ENCODE measurements around the gene NAALADL2.

Gene NAALADL2

DNA sequence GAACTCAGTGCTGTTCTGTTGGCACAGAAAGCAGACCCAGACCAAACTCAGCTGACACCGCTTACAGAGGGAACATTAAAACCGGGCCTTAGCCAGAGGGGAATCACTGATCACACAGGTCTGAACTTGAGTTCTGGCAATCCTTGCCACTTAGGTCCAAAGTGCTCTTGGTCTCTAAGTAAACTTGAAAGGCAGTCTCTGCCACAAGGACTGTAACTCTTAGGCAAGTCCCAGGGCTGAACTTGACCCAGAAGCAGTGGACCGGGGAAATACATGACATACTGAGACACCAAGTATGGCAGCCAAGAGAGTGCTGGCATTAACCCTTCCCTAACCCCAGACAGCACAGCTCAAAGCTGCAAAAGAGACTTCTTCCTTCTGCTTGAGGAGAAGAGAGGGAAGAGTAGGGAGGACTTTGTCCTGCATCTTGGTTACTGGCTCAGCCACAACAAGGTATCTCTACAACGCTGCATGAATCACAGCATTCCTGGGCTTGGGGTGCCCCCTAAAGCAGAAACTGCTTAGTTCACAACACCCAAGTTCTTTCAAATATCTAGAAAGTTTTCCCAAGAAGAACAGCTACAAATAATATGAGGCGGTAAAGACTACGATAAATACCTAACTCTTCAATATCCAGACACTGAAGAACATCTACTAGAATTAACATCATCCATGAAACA, 32.5 kb downstream of the NAALADL2 start:
- DNase-seq = no peak

DNA sequence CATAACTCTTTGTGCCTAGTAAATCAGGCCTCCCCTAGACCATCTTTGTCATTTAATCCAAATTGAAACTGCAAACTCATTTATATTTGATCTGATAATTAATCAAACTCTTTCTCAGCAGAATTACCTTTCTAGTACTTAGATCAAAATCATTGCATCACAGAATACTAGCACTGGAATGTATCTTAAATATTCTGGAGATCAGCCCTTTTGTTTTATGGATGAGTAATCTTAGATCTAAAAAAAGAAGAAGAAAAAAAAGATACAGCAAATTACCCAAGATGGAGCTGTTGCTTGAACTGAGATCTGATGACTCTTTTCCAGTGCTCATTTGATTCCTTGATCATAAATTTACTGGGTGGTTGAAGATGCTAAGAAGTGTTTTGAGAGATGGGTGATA, 47.9 kb downstream of the NAALADL2 start:
- no peak for DNase-seq

DNA sequence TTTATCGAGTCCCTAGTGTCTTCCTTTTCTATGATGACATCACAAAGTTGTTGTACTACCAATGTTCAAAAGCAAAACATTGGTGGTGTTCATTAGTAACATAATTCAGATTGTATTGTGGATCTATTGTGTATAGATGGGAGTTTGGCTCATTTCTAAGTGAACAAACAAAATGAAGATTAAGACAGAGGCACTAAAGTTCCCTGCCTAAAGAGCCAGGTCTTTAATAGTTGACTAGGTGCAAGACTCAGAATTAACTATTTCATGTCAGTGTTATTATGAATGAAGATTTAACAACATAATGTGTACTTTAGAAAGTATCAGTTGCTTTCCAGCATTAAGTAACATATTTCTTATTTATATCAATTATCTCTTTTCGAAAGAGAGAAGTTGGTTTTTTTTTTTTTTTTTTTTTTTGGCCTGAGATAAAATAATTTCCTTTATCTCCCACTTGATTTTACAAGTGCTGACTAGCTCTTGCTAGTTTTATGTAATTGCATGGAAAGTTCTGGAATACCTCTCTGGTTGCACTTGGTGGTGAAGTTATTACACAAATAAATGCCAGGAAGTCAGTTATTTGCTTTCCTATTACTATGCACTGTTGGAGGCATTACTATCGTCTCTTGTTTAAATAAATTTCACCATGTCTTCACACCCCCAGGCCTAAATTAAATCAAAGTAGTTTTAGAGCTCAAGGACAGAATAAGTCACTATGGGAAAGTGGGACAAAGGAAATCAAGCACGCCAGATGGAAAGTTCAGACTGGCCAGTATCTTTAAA, 48.7 kb downstream of the NAALADL2 start:
- no peak for DNase-seq

DNA sequence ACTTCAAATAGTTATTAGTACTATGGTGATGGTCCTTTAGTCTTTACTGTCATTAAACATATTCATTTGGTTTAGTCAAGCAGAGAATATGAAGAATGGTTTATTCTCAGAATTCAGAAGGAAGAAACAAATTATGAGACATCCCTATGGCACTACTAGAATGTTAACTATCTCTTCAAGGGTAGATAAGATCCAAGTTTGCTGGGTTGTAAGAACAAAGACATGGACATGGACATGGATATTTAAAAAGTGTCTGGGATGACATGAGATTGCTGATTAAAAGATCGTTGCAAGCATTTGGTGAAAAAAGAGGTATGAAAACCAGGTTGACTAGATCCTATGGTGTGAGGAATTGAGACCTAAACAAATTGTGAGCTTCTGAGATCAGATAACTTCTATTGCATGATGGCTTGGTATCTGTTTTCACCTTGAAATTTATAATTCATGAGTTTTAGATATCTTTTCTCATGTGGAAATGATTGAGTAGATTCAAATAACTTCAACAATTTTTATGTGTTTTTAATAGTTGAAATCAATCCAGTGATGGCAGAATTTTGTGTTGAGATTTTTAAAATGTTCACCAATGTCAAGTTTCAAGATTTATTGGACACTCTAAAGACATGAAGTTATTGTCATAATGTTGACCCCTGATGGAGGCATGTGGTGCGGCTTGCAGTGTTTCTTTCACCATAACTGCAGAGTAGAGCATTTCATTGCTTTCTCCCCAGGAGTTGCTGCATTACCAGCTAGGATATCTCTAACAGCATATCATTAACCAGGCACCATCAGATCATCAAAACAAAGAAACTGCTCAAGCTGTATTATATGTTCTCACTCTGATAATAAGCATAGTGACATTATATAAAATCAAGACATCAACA, 72.6 kb downstream of the NAALADL2 start:
- DNase-seq = no peak

DNA sequence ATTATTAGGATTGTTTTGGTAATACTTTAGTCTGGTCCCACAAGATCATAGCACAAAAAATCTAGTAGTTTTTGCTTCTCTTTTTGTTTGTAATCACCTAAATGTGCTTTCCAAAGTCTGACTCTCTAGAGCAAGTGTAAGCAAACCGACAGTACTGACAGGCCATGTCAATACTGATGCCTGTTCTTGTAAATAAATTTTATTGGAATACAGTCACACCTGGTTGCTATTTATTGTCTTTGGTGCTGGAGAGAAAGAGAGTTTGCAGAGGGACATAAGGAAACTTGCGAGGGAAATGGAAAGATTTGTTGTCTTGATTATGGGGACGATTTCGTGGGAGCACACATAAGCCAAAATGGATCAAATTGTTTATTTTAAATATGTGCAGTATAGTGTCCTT, 77.5 kb downstream of the NAALADL2 start:
- no peak for DNase-seq

DNA sequence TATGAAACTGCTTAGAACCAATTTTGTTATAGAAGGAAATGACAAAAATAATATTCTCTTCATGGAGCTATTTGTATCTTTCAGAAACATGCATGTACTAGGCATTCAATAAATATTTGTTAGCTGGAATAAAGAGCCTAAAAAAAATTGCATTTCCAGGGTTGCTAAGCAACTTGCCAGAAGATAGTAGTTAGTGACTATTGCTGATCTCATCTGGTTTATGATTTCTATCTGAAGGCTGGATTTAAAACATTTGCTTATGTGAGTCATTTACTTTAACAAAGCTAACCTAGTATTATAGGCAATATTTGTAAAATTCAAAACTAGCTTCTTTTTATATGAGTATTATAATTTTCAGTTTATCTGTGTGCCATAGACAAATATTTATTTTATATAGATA, 78.3 kb downstream of the NAALADL2 start:
- no peak for DNase-seq

DNA sequence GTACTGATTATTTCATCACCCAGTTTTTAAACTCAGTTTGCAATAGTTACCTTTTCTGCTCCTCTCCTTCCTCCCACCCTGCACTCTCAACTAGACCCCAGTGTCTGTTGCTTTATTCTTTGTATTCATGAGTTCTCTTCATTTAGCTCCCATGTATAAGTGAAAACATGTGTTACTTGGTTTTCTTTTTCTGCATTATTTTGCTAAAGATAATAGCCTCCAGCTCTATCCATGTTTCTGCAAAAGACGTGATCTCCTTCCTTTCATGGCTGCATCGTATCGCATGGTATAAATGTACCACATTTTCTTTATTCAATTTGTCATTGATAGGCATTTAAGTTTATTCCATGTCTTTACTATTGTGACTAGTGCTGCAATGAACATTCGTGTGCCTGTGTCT, 79.0 kb downstream of the NAALADL2 start:
- no peak for DNase-seq

DNA sequence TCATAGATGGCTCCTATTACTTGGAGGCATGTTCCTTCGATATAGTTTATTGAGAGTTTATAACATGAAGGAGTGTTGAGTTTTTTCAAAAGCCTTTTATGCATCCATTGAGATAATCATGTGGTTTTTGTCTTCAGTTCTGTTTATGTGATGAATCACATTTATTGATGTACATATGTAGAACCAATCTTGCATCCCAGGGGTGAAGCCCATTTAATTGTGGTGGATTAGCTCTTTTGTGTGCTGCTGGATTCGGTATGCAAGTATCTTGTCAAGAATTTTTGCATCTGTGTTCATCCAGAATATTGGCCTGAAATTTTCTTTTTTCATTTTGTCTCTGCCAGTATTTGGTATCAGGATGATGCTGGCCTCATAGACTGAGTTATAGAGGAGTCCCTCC, 81.0 kb downstream of the NAALADL2 start:
- DNase-seq = no peak

DNA sequence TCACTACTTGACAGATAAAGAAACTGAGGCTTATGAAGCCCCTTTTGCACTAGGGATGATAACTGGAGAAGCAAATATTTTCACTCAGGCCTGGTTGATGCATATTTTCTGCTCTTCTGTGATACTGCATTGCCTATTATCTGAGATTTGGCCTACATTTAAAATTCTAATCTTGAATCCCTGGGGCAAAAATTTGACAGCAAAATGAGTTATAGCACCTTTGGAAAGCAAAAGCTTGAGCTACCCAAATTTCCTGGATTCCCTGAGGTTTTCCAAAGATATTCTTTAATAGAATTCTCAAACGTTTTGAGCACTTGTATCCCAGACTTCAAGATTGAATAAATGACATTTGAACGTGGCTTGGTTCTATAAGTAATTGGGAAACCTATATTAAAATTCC, 86.1 kb downstream of the NAALADL2 start:
- no peak for DNase-seq

DNA sequence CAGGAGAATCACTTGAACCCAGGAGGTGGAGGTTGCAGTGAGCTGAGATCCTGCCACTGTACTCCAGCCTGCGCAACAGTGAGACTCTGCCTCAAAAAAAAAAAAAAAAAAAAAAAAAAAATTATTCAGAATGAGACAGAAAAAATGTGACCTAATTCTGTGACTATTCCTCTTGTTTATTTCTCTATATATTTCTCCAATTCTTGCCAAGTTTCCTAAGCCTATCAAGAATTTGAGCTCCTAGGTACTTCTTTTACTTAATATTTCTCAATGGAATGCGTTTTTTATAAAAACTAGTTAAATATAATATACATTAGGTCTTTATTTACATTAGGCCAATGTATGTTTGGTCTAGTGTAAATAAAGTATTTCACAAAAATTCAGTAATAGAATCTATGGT, 86.8 kb downstream of the NAALADL2 start:
- DNase-seq = no peak

DNA sequence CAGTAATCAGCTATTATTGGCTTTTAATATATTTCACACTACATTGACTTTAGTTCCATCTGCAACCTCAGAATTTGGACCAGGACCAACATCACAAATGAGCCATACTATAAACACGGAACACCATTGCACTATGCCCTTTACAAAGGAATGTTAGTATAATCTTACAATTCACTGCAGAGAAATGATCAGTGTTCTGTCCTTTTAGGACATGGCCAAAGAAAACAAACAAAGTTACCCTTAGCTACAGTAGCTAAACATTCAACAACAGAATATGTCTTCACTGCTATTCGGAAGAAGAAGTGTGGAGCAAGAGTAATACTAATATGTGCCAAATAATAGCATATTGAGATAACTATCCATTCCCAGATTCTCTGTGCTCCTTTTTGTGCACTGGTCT, 90.4 kb downstream of the NAALADL2 start:
- no peak for DNase-seq

DNA sequence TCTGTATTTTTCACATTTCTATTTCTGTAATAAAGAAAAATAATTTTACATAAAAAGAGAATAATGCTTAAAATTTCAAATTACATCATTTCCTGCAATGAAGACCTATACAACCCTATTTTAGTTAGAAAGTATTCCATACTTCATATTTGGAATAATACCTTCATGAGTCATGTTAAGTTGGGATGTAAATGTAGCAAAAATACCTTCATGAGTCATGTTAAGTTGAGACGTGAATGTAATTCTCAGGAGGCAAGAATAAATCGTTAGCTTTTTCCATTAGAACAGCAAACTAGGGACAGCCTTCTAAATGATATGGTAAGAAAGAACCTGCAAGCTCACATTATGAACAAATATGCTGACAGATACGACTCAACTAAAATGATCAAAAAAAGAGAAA, 91.9 kb downstream of the NAALADL2 start:
- DNase-seq = no peak

DNA sequence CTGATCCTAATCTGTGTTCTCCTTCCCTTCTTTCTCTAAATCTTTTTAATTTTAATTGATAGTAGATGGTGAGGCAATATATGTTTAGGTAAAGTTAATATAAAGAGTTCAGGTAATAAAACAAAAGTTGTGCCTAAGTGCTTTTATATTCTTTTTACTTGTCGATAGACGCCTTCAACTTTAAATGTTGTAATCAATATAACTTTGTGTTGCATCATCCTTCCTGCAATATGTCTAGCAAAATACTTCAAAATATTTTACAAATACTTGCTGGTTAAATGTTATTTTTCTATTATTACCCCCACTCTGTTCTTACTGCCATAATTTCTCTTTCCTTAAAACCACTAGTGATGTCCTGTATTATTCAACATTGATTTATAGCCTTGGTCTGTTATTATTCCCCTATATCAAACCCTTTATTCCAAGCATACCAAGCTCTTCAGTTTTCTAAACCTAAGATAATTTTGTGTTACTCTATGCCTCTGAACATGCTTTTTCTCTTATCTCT, 92.4 kb downstream of the NAALADL2 start:
- no peak for DNase-seq

DNA sequence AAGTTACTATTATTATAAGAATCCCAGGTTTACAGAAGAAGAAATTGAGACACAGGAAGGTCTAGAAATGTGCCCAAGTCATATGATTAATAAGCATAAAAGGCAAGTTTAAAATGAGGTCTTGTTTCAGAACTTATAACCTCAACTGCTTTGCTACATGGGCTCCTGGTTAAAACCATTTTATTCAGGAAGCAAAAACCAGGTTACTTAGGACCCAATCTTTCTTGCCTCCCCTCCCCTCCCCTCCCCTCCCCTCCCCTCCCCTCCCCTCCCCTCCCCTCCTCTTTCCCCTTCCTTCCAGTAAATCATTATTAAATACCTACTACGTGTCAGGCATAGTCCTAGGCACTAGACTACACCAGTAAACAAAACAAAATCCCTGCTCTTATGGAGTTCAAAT, 93.9 kb downstream of the NAALADL2 start:
- no peak for DNase-seq

DNA sequence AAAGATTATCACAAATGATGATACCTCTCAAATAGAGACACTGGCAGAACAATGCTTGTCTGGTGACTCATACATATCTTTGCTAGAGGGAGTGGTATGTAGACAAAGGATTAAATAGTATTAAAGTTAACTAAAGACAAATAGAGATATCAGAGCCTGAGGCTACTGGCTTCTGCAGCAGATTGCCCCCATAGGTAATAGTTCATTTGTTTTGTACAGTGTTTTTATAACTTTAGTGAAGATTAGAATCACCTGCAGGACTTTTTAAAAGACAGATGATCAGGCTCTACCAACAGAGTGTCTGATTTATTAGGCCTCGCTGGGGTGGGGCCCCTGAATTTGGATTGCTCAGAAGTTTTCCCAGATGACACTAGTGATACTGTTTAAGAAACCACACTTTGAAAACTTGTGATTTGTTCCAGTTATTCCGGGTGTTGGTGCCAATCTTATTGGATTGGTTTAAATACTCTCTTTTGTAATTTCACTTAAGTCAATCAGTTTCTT, 96.4 kb downstream of the NAALADL2 start:
- no peak for DNase-seq

DNA sequence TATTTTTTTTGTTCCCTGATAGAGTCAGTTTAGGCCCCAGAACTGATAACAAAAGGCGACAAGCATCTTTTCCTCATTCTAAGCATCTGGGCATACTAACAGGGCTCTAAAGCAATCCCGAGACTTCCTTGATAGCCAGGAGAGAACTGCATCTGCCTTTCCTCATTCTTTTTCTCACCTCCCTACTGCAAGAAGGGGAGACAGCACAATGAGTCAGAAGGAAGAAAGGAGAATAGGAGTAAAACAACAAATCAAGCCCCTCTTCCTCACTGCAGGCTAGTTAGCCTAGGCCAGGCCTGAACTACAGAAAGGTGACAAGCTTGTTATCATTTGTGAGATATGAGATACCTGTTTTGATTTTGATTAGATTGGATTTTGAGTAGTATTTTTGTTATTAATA, 97.9 kb downstream of the NAALADL2 start:
- DNase-seq = no peak

DNA sequence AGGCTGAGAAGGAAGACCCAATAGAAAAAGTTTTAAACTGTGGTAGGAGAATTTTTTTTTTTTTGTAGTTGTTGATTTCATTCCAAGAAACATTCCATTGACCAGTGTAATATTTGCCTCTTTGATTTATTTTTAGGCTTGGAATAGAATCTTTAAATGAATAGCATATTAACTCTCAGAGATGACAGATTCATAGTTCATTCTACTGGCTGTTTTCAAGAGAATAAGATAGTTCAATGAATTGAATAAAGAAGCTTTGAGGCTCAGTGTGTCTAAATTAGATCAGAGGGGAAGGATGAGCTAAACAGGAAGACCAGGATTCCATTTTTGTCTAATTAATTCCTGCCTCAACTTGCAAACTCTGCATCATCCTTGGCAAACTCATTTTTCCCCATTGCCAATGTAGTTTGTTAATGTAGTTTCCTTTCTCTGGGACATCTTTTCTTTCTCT, 98.4 kb downstream of the NAALADL2 start:
- no peak for DNase-seq

DNA sequence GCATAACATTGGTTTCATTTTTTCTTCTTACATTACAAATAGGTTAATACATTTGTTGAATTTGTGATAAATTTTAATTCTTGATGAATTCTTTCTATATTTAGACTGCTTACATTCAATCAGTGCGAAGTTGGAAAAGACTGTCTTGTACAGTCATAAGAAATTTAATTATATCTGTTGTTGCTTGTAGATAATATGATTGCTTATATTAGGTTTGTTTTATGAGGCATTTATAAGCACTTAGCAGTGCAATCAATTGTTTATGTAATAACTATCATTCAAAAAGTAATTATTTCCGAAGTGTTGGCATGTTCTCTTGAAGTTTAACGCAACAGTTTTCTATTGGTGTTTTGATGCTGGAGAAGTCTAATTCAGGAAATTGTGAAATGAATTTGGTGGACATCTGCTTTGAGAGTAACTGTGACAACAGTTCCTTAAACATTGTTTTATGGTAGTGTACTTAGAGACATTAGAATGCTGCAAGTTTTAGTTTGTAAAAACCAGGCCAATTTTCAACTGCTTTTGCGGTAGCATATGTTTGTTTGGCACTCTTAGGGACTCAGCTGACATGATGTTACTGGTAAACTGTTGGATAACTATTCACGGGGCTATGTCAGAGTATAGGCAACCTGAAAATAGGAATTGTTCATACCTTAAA, 99.7 kb downstream of the NAALADL2 start:
- no peak for DNase-seq

DNA sequence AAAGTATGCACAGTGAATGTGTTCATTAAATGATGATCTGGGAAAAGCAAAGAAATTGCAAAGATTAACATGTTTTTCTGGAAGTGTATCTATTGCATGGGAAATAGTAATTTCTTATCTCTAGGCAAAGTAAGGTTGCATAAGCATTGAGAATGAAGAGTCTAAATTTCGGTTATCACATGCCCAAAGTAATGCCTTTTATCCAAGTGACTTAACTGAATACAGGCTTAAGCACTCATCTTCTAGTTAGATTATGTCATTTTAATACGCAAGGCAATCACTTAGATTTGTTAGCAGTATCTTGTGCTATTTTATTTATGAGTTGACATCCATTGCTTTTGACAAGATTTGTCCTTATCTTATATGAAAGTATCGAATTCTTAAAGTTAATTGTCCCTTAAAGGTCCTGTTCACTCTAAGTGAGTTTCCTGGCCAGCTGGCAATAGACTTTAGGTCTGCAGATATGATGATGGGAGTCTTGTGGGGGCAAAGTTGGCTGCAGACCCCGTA, 100.5 kb downstream of the NAALADL2 start:
- DNase-seq = no peak

DNA sequence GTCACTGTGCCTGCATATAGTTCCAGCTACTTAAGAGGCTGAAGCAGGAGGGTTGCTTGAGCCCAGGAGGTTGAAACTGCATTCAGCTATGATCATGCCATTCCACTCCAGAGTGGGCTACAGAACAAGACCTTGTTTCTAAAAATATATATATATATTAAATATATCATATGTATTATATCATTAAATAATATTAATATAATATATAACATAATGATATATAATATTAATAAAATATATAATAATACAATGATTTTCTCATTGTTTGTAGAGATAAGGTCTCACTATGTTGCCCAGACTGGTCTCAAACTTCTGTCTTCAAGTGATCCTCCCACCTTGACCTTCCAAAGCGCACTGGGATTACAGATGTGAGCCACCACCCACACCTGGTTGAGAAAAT, 101.8 kb downstream of the NAALADL2 start:
- no peak for DNase-seq

DNA sequence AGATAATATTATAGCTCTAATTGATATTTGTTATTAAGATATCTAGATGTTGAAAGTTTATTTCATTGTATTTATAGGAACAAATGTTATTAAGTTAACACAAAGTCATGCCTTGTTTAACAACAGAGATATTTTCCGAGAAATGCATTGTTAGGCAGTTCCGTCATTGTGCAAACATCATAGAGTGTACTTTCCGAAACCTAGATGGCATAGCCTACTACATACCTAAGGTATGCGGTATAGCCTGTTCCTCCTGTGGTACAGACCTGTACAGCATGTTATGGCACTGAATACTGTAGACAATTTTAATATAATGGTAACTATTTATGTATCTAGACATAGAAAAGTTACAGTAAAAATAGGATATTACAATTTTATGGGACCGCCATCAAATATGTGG, 114.3 kb downstream of the NAALADL2 start:
- DNase-seq = no peak

DNA sequence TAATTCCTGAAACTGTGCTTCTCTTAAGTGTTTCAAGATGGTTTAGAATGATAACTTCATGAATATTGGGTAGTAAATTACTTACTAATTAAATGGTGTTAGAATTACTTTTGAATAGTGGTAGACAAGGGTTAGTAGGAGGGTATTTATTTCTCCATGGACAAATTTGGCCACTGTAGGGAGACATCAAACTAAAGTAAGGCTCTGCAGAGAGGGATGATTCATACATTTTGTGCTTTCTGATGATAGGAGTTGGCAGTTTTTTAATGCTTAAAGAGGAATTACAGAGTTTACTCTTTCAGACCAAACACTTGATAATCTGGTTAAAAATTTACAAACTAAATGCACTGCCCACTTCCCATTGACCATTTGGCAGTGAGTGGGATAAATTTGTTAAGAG, 127.6 kb downstream of the NAALADL2 start:
- DNase-seq = no peak

DNA sequence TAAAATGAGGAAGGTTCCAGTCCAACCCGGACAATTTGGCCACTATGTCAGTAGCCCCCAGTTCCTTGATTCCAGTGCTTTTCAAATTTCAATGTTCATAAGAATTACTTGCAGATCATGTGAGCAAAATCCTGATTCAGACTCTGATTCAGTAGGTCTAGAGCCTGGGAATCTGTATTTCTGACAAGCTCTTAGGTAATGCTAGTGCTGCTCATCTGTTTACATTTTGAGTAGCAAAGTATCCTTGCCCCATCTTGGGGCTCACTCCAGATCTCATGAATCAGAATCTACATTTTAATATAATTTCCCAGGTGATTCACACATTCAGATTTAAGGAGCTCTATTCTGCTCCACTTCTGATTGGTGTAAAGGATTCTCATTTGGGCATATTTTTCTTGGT, 142.0 kb downstream of the NAALADL2 start:
- DNase-seq = no peak
